Naive B cell (primary cell): ENCODE data around the gene KRT86. TPM values are rescaled to one million over a fixed set of nuclear protein-coding genes. Genes with fewer than 3 reads are reported as not detected.

Source experiments
- ATAC-seq, 2 donors: fragments of 150-1000 bp; cut with Tn5 transposase; 2 replicates each; pipeline ENCODE4 v1.10.0; 2021; ENCODE audit warnings: low read depth in 2 of 2, mild to moderate bottlenecking in 2 of 2, moderate library complexity in 2 of 2
- DNase-seq: peaks from one replicate; pipeline ENCODE4 v3.0.0; 2022
- H3K27ac Mint-ChIP-seq, 6 donors: one replicate each; pipeline ENCODE4 v1.8.0; 2020 to 2022; ENCODE audit warnings: mild to moderate bottlenecking in 6 of 6, mixed read lengths in 6 of 6, moderate library complexity in 5 of 6, inconsistent platforms in 2 of 6
- H3K27me3 Mint-ChIP-seq, 3 donors: one replicate each; pipeline ENCODE4 v1.8.0; 2021 to 2022; ENCODE audit warnings: mixed read lengths in 3 of 3, mild to moderate bottlenecking in 1 of 3
- H3K36me3 Mint-ChIP-seq, 2 donors: one replicate each; pipeline ENCODE4 v1.8.0; 2020 to 2022; ENCODE audit warnings: mixed read lengths in 2 of 2, inconsistent platforms in 1 of 2, mild to moderate bottlenecking in 1 of 2
- H3K4me1 Mint-ChIP-seq, 3 donors: one replicate each; pipeline ENCODE4 v1.8.0; 2020 to 2022; ENCODE audit warnings: mixed read lengths in 3 of 3, inconsistent platforms in 1 of 3, mild to moderate bottlenecking in 1 of 3, moderate library complexity in 1 of 3
- H3K4me3 Mint-ChIP-seq, 8 donors: one replicate each; pipeline ENCODE4 v1.8.0; 2020 to 2022; ENCODE audit warnings: mild to moderate bottlenecking in 8 of 8, mixed read lengths in 8 of 8, moderate library complexity in 8 of 8, inconsistent platforms in 2 of 8
- H3K9me3 Mint-ChIP-seq, 7 donors: one replicate each; pipeline ENCODE4 v1.8.0; 2020 to 2022; ENCODE audit warnings: mixed read lengths in 7 of 7, mild to moderate bottlenecking in 5 of 7, inconsistent platforms in 2 of 7, moderate library complexity in 1 of 7
- polyA plus RNA-seq, 6 donors: library from polyadenylated mRNA; unstranded; fragments of 300-500 nt; fragmentation: Illumina TruSeq; gene quantifications; one replicate each; pipeline ENCODE4 v1.2.3, GENCODE V29; 2021; ENCODE audit warnings: low read depth in 6 of 6

The KRT86 gene
- polyA plus RNA-seq, 6 donors from 2014 or later, result not detected

GRCh38 chr12:52316290-52316689, 41.8 kb downstream of the KRT86 start:
- ATAC-seq, result no peak
- peaks cover 37 to 63% (median 57%) of the 10 kb centered on the region in 3 donors for H3K27me3 Mint-ChIP-seq
- H3K4me3 Mint-ChIP-seq, result no peak overlapping the region
- no peaks in the 10 kb centered on the region for H3K4me1 Mint-ChIP-seq
- no peak for DNase-seq
- H3K36me3 Mint-ChIP-seq, result no peaks in the 10 kb centered on the region
- H3K9me3 Mint-ChIP-seq, result peaks cover 0 to 1% (median 0%) of the 10 kb centered on the region in 7 donors
- H3K27ac Mint-ChIP-seq, result no peak overlapping the region

GRCh38 chr12:52316701-52317100, 42.3 kb downstream of the KRT86 start:
- no peak for DNase-seq

GRCh38 chr12:52317468-52318052, 43.1 kb downstream of the KRT86 start:
- peaks cover 31 to 62% (median 56%) of the 10 kb centered on the region in 3 donors for H3K27me3 Mint-ChIP-seq
- ATAC-seq (no peak), DNase-seq (no peak)
- H3K27ac Mint-ChIP-seq, result no peak overlapping the region
- no peak overlapping the region for H3K4me3 Mint-ChIP-seq
- H3K4me1 Mint-ChIP-seq, result no peaks in the 10 kb centered on the region
- no peaks in the 10 kb centered on the region for H3K36me3 Mint-ChIP-seq
- peaks cover 0 to 1% (median 0%) of the 10 kb centered on the region in 7 donors for H3K9me3 Mint-ChIP-seq

More at GRCh38 chr12:52316701-52317100, 42.3 kb downstream of the KRT86 start:
- Mint-ChIP-seq H3K36me3 (no peaks in the 10 kb centered on the region), H3K4me1 (no peaks in the 10 kb centered on the region), H3K9me3 (peaks cover 0 to 1% (median 0%) of the 10 kb centered on the region in 7 donors), H3K27ac (no peak overlapping the region), H3K4me3 (no peak overlapping the region), H3K27me3 (peaks cover 33 to 62% (median 56%) of the 10 kb centered on the region in 3 donors)
- no peak for ATAC-seq

- DNase-seq (no peak), ATAC-seq (no peak)
- Mint-ChIP-seq H3K36me3 (no peaks in the 10 kb centered on the region), H3K9me3 (peaks cover 0 to 1% (median 0%) of the 10 kb centered on the region in 7 donors), H3K4me1 (no peaks in the 10 kb centered on the region), H3K4me3 (no peak overlapping the region), H3K27me3 (peaks cover 35 to 62% (median 56%) of the 10 kb centered on the region in 3 donors), H3K27ac (no peak overlapping the region)
Observed at GRCh38 chr12:52318241-52318990, 44.0 kb downstream of the KRT86 start.

- ATAC-seq (no peak), DNase-seq (no peak)
- H3K4me1 Mint-ChIP-seq, result no peaks in the 10 kb centered on the region
- H3K27ac Mint-ChIP-seq, result peak overlapping the region in 1 of 6 donors; percentile 26
- no peak overlapping the region for H3K4me3 Mint-ChIP-seq
- peaks cover 36 to 59% (median 56%) of the 10 kb centered on the region in 3 donors for H3K27me3 Mint-ChIP-seq
- no peaks in the 10 kb centered on the region for H3K36me3 Mint-ChIP-seq
- H3K9me3 Mint-ChIP-seq, result peaks cover 0 to under 1% (median 0%) of the 10 kb centered on the region in 7 donors
Observed at GRCh38 chr12:52319097-52319496, 44.7 kb downstream of the KRT86 start.

GRCh38 chr12:52320784-52321400, 46.4 kb downstream of the KRT86 start, which contains the start of gene KRT83:
KRT83 (minus strand) TSS chr12:52321398; CDS start chr12:52321335, 63 bp downstream.
- Mint-ChIP-seq H3K4me1 (no peaks in the 10 kb centered on the region), H3K36me3 (no peaks in the 10 kb centered on the region), H3K27ac (peak within 1 kb of the TSS in 1 of 6 donors; percentile 39), H3K27me3 (peaks cover 36 to 72% (median 70%) of the 10 kb centered on the region in 3 donors), H3K4me3 (no peak within 1 kb of the TSS), H3K9me3 (no peaks in the 10 kb centered on the region)
- no peak for DNase-seq
- no peak for ATAC-seq

- Mint-ChIP-seq H3K4me3 (no peak overlapping the region), H3K27me3 (peaks cover 36 to 72% (median 71%) of the 10 kb centered on the region in 3 donors), H3K4me1 (no peaks in the 10 kb centered on the region), H3K27ac (no peak overlapping the region), H3K9me3 (no peaks in the 10 kb centered on the region), H3K36me3 (no peaks in the 10 kb centered on the region)
- ATAC-seq, result no peak
- no peak for DNase-seq
Observed at GRCh38 chr12:52321418-52321817, 47.0 kb downstream of the KRT86 start.

GRCh38 chr12:52322069-52322468, 47.6 kb downstream of the KRT86 start:
- peaks cover 36 to 78% (median 73%) of the 10 kb centered on the region in 3 donors for H3K27me3 Mint-ChIP-seq
- H3K27ac Mint-ChIP-seq, result no peak overlapping the region
- ATAC-seq, result no peak

GRCh38 chr12:52323001-52323400, 48.6 kb downstream of the KRT86 start:
- no peak overlapping the region for H3K4me3 Mint-ChIP-seq
- no peaks in the 10 kb centered on the region for H3K9me3 Mint-ChIP-seq
- peaks cover 3 to 6% (median 5%) of the 10 kb centered on the region in 3 donors for H3K4me1 Mint-ChIP-seq
- H3K36me3 Mint-ChIP-seq, result no peaks in the 10 kb centered on the region
- no peak overlapping the region for H3K27ac Mint-ChIP-seq
- DNase-seq (no peak), ATAC-seq (no peak)
- peaks cover 41 to 83% (median 73%) of the 10 kb centered on the region in 3 donors for H3K27me3 Mint-ChIP-seq

More at GRCh38 chr12:52322069-52322468, 47.6 kb downstream of the KRT86 start:
- H3K4me3 Mint-ChIP-seq, result no peak overlapping the region
- no peak for DNase-seq
- no peaks in the 10 kb centered on the region for H3K9me3 Mint-ChIP-seq
- H3K36me3 Mint-ChIP-seq, result no peaks in the 10 kb centered on the region
- peaks cover 0 to under 1% (median under 1%) of the 10 kb centered on the region in 3 donors for H3K4me1 Mint-ChIP-seq

GRCh38 chr12:52323416-52324152, 49.1 kb downstream of the KRT86 start:
- H3K9me3 Mint-ChIP-seq, result no peaks in the 10 kb centered on the region
- H3K27me3 Mint-ChIP-seq, result peaks cover 41 to 79% (median 67%) of the 10 kb centered on the region in 3 donors
- DNase-seq (no peak), ATAC-seq (no peak)
- no peak overlapping the region for H3K4me3 Mint-ChIP-seq
- H3K36me3 Mint-ChIP-seq, result no peaks in the 10 kb centered on the region
- peak overlapping the region in 1 of 6 donors; percentile 26 for H3K27ac Mint-ChIP-seq
- H3K4me1 Mint-ChIP-seq, result peaks cover 3 to 6% (median 5%) of the 10 kb centered on the region in 3 donors

- Mint-ChIP-seq H3K4me3 (no peak overlapping the region), H3K4me1 (peaks cover 3 to 6% (median 5%) of the 10 kb centered on the region in 3 donors), H3K27ac (no peak overlapping the region), H3K27me3 (peaks cover 41 to 79% (median 66%) of the 10 kb centered on the region in 3 donors), H3K36me3 (no peaks in the 10 kb centered on the region), H3K9me3 (no peaks in the 10 kb centered on the region)
- ATAC-seq (no peak), DNase-seq (no peak)
Observed at GRCh38 chr12:52324153-52324444, 49.7 kb downstream of the KRT86 start.

- ATAC-seq (peak; percentile 71 to 72), DNase-seq (peak; percentile 36)
- no peak overlapping the region for H3K4me3 Mint-ChIP-seq
- peaks cover 3 to 6% (median 5%) of the 10 kb centered on the region in 3 donors for H3K4me1 Mint-ChIP-seq
- H3K9me3 Mint-ChIP-seq, result no peaks in the 10 kb centered on the region
- H3K27me3 Mint-ChIP-seq, result peaks cover 26 to 64% (median 55%) of the 10 kb centered on the region in 3 donors
- H3K36me3 Mint-ChIP-seq, result no peaks in the 10 kb centered on the region
- H3K27ac Mint-ChIP-seq, result peak overlapping the region in 1 of 6 donors; percentile 2
Observed at GRCh38 chr12:52327052-52327829, 52.8 kb downstream of the KRT86 start.
